ENCODE data around the gene TMEM41B. TPM values are rescaled to one million over a fixed set of nuclear protein-coding genes. Genes with fewer than 3 reads are reported as not detected.
"Not testable (repeated sequence)": the region's sequence is repeated elsewhere in the genome, so short reads cannot be mapped to it uniquely, and the experiment has no call there.

The TMEM41B gene
- total and polyA plus RNA-seq, 8 donors = 36.5 to 77.1 (median 44.3) TPM

DNA sequence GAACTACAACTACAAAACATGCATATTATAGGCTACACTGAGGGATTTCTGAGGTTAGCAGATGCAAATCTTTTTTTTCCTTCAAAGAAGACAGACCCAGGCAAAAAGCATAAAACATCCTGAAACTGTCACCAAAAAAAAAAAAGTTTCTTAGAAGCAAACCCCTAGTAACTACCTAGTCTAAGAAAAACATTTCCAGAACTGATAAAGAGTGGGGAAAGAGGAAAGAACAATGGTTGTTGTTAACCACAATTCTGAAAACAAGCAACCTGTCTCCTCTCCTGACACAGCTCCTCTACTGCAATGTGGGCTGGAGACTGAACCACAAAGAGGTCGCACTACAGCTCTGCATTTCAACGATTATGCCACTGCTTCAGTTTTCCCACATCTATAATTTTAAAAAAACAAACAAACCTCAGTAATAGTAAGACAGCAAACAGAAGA is 64.2 kb downstream of the TMEM41B start:
- peak overlapping the region in 1 of 2 donors; percentile 28 for H3K27ac ChIP-seq
- no peak for ATAC-seq
- no peaks in the 10 kb centered on the region for H3K9me3 ChIP-seq
- peaks cover 0 to 49% of the 10 kb centered on the region in 2 donors for H3K4me1 ChIP-seq
- intact Hi-C loops (cut with DNase I) = no loop called here
- DNase-seq = no peak
- no peaks in the 10 kb centered on the region for H3K27me3 ChIP-seq
- peaks cover 0 to 8% of the 10 kb centered on the region in 2 donors for H3K36me3 ChIP-seq
- H3K4me3 ChIP-seq = no peak overlapping the region
- TF ChIP-seq, protein P1, sequence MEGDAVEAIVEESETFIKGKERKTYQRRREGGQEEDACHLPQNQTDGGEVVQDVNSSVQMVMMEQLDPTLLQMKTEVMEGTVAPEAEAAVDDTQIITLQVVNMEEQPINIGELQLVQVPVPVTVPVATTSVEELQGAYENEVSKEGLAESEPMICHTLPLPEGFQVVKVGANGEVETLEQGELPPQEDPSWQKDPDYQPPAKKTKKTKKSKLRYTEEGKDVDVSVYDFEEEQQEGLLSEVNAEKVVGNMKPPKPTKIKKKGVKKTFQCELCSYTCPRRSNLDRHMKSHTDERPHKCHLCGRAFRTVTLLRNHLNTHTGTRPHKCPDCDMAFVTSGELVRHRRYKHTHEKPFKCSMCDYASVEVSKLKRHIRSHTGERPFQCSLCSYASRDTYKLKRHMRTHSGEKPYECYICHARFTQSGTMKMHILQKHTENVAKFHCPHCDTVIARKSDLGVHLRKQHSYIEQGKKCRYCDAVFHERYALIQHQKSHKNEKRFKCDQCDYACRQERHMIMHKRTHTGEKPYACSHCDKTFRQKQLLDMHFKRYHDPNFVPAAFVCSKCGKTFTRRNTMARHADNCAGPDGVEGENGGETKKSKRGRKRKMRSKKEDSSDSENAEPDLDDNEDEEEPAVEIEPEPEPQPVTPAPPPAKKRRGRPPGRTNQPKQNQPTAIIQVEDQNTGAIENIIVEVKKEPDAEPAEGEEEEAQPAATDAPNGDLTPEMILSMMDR (IDR thresholded peaks at IDR 0.05) = no peak

DNA sequence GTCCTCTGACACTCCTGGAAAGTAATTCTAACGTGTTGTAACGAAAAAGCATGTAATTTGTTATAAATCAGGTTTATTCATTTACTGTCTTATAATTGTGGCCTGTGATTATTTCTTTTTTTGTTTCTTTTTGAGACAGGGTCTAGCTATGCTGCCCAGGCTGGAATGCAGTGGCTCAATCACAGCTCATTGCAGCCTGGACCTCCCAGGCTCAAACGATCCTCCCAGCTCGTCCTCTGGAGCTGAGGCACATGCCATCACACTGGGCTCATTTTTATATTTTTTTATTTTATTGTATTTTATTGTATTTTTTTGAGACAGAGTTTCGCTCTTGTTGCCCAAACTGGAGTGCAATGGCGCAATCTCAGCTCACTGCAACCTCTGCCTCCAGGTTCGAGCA is 65.1 kb downstream of the TMEM41B start:
- H3K27ac ChIP-seq = no peak overlapping the region
- DNase-seq = no peak
- no peak for ATAC-seq
- H3K4me3 ChIP-seq = no peak overlapping the region
- peaks cover 0 to 49% of the 10 kb centered on the region in 2 donors for H3K4me1 ChIP-seq
- no peaks in the 10 kb centered on the region for H3K36me3 ChIP-seq
- intact Hi-C loops (cut with DNase I) = no loop called here
- TF ChIP-seq, protein P1 (IDR thresholded peaks at IDR 0.05) = no peak
- no peaks in the 10 kb centered on the region for H3K9me3 ChIP-seq
- no peaks in the 10 kb centered on the region for H3K27me3 ChIP-seq

DNA sequence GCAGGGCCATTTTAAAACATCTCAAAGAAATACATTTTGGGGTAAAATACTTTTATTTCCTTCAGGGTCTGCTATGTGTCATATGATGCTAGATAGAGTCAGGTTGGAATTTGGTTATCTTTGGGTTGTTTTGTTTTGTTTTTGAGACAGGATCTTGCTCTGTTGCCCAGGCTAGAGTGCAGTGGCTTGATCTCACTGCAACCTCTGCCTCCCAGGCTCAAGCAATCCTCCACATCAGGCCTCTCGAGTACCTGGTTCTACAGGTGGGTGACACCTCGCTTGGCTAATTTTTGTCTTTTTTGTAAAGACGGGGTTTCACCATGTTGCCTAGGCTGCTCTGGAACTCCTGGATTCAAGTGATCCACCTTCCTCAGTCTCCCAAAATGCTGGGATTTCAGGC is 66.5 kb downstream of the TMEM41B start:
- peaks cover 0 to 55% of the 10 kb centered on the region in 2 donors for H3K4me1 ChIP-seq
- no peaks in the 10 kb centered on the region for H3K36me3 ChIP-seq
- H3K9me3 ChIP-seq = no peaks in the 10 kb centered on the region
- intact Hi-C loops (cut with DNase I) = no loop called here
- no peaks in the 10 kb centered on the region for H3K27me3 ChIP-seq
- no peak overlapping the region for H3K4me3 ChIP-seq
- H3K27ac ChIP-seq = no peak overlapping the region
- DNase-seq = no peak
- TF ChIP-seq, protein P1 (IDR thresholded peaks at IDR 0.05) = no peak
- ATAC-seq = no peak

DNA sequence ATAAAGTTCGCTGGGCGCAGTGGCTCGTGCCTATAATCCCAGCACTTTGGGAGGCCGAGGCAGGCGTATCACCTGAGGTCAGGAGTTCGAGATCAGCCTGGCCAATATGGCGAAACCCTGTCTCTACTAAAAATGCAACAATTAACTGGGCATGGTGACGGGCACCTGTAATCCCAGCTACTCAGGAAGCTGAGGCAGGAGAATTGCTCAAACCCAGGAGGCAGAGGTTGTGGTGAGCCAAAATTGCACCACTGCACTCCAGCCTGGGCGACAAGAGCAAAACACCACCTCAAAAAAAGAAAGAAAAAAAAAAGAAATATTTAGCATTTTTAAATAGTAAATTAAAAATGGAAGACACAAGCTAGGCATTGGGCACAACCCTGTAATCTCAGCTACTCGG is 78.2 kb downstream of the TMEM41B start:
- H3K27me3 ChIP-seq; H3K27ac ChIP-seq; DNase-seq; H3K36me3 ChIP-seq; H3K4me3 ChIP-seq; H3K9me3 ChIP-seq; ATAC-seq; intact Hi-C loops (cut with DNase I): not testable (repeated sequence)
- peaks cover 5 to 33% of the 10 kb centered on the region in 2 donors for H3K4me1 ChIP-seq

DNA sequence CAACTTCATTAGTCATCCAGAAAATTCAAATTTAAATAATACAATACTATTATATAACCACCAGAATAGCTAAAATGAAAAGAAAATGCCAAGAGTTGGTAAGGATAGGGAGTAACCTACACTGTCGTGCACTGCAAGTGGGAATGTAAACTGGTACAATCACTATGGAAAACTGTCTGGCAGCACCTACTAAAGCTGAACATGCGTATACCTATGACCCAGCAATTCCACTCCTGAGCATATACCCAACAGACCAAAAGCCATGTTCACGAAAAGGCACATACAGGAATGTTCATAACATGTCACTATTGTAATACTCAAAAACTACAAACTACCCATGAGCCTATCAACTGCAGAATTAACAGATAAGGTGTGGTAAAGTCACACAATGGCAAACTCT is 81.9 kb downstream of the TMEM41B start:
- H3K4me3 ChIP-seq = no peak overlapping the region
- intact Hi-C loops (cut with DNase I) = no loop called here
- no peaks in the 10 kb centered on the region for H3K27me3 ChIP-seq
- DNase-seq (no peak), ATAC-seq (no peak)
- no peaks in the 10 kb centered on the region for H3K36me3 ChIP-seq
- H3K27ac ChIP-seq = peak overlapping the region in 1 of 2 donors; percentile 67
- TF ChIP-seq, protein P1 (IDR thresholded peaks at IDR 0.05) = no peak
- H3K4me1 ChIP-seq = peaks cover 11 to 46% of the 10 kb centered on the region in 2 donors
- no peaks in the 10 kb centered on the region for H3K9me3 ChIP-seq

DNA sequence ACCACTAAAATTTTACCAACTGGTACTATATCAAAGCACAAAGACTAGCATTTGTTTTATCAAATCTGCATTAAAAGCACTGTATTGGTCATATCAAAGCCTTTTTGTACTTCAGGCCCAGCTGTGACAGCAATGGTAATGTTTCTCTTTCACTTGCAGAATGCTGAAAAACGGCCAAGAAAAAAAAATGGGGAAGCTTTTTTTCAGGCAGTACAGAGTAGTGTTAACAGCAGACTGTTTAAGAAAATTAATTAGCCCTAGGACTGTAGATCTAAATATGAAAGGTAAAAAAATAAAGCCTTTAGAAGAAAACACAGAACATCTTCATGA is 82.6 kb downstream of the TMEM41B start:
- peak overlapping the region in 1 of 2 donors; percentile 14 for H3K4me3 ChIP-seq
- intact Hi-C loops (cut with DNase I) = no loop called here
- TF ChIP-seq, protein P1 (IDR thresholded peaks at IDR 0.05) = no peak
- no peaks in the 10 kb centered on the region for H3K27me3 ChIP-seq
- DNase-seq (peak in 2 of 4 donors; percentile 53 to 72), ATAC-seq (peak; percentile 81)
- H3K4me1 ChIP-seq = peaks cover 11 to 50% of the 10 kb centered on the region in 2 donors
- H3K27ac ChIP-seq = peak overlapping the region; percentile 65 to 67
- no peaks in the 10 kb centered on the region for H3K9me3 ChIP-seq
- H3K36me3 ChIP-seq = no peaks in the 10 kb centered on the region

All from left lung (tissue), 10 donors.